Uterus (tissue), 2 donors: ENCODE results near the gene TCHP.

Experiments
- CTCF ChIP-seq, 4 experiments: fragments of 200-600 bp in 2 of 4; fragments of 450-650 bp in 2 of 4; sonication (generic) in 2 of 4; IDR thresholded peaks; one replicate each; pipeline ENCODE4 v1.5.1; 2016 to 2019; ENCODE audit warnings: antibody characterized with exemption in 4 of 4, mild to moderate bottlenecking in 2 of 4, moderate library complexity in 1 of 4
- POLR2A ChIP-seq, 2 donors: fragments of 450-650 bp; IDR thresholded peaks; one replicate each; pipeline ENCODE4 v1.6.1; 2016; ENCODE audit warnings: antibody characterized with exemption in 2 of 2, mild to moderate bottlenecking in 1 of 2, moderate library complexity in 1 of 2

- TF ChIP-seq CTCF (IDR thresholded peaks at IDR 0.05) (no peak), POLR2A (IDR thresholded peaks at IDR 0.05) (no peak)
Measured at GRCh38 chr12:109864916-109865315, 35.2 kb upstream of the TCHP start.
